K562 (cell line): ENCODE results near the gene GRM2.

Source experiments
- ADNP ChIP-seq: fragments of 200-800 bp; sonication (Bioruptor generic); IDR thresholded peaks from 2 replicates; pipeline ENCODE4 v1.6.1; 2016; ENCODE audit warnings: missing genetic modification characterization, missing compliant biosample characterization
- EGR1 ChIP-seq: fragments of 450-650 bp; conservative IDR thresholded peaks from 2 replicates; pipeline ENCODE4 v1.6.1; 2017; ENCODE audit warnings: mild to moderate bottlenecking
- HDAC2 ChIP-seq: fragments of 450-650 bp; IDR thresholded peaks from 2 replicates; pipeline ENCODE4 v1.6.1; 2016; ENCODE audit warnings: mild to moderate bottlenecking
- NBN ChIP-seq: fragments of 450-650 bp; IDR thresholded peaks from 2 replicates; pipeline ENCODE4 v1.6.1; 2016; ENCODE audit warnings: low read depth, mild to moderate bottlenecking
- PHF20 ChIP-seq: fragments of 450-650 bp; IDR thresholded peaks from 2 replicates; pipeline ENCODE4 v1.6.1; 2018; ENCODE audit not compliant: partially characterized antibody
- POLR2A ChIP-seq: fragments of 450-650 bp; conservative IDR thresholded peaks from 2 replicates; pipeline ENCODE4 v1.6.1; 2016
- RBM22 ChIP-seq: fragments of 200-400 bp; formaldehyde crosslinking; IDR thresholded peaks from 2 replicates; pipeline ENCODE4 v1.6.1; 2018; ENCODE audit warnings: low read length, low read depth; ENCODE audit not compliant: poor library complexity, severe bottlenecking
- SMAD4 ChIP-seq: fragments of 250-450 bp; sonication (Bioruptor Pico); conservative IDR thresholded peaks from 2 replicates; pipeline ENCODE4 v1.8.0; 2021; ENCODE audit warnings: inconsistent platforms, mild to moderate bottlenecking, moderate library complexity
- ZNF124 ChIP-seq: sonication (generic); formaldehyde crosslinking; IDR thresholded peaks from 2 replicates; pipeline ENCODE4 v1.8.1; 2022; ENCODE audit warnings: missing genetic modification reagents
- ZNF165 ChIP-seq: fragments of 250-450 bp; sonication (Bioruptor Pico); IDR thresholded peaks from 2 replicates; pipeline ENCODE4 v1.4.0; 2020; ENCODE audit warnings: borderline replicate concordance
- TF ChIP-seq, protein P1 (sequence below): fragments of 250-450 bp; sonication (Bioruptor Pico); IDR thresholded peaks from 2 replicates; pipeline ENCODE4 v1.8.0; 2021; ENCODE audit warnings: moderate library complexity, mild to moderate bottlenecking, inconsistent platforms

DNA sequence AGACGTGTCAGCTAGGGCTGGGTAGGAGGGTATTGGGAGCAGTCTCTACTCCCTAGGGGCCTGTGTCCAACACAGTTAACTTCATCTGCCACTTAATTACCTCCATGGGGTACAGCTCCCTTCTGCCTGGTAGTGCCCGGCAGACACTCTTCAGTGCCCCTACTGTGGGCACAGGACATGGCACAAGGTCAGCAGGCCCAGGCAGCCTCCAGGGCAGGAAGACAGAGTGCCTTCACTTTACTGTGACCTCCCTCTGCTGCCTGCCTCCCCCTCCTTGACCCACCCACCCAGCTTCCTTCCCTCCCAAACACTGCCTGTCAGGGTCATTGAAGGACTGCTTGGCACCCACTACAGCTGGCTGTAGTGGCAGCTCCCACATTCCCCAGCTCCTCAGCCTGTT, 6.5 kb upstream of the GRM2 start:
- no peak for TF ChIP-seq ADNP (tag)
- TF ChIP-seq HDAC2, result no peak
- TF ChIP-seq ZNF124 (CRISPR knock-in tag), result no peak
- TF ChIP-seq EGR1, result no peak
- TF ChIP-seq POLR2A, result no peak
- no peak for TF ChIP-seq ZNF165 (CRISPR knock-in tag)
- TF ChIP-seq NBN, result no peak
- no peak for TF ChIP-seq PHF20
- TF ChIP-seq, protein P1, sequence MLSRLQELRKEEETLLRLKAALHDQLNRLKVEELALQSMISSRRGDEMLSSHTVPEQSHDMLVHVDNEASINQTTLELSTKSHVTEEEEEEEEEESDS (CRISPR knock-in tag), result no peak
- no peak for TF ChIP-seq RBM22
- TF ChIP-seq SMAD4 (CRISPR knock-in tag), result no peak
